Hepatocyte (in vitro differentiated cells): ENCODE data around the gene HDAC2.

Source experiments
- CTCF ChIP-seq: fragments of 200-600 bp; sonication (generic); IDR thresholded peaks from 2 replicates; pipeline ENCODE4 v1.5.1; 2016; ENCODE audit warnings: antibody characterized with exemption, mild to moderate bottlenecking; ENCODE audit not compliant: poor library complexity
- EZH2 ChIP-seq: fragments of 200-600 bp; sonication (generic); IDR thresholded peaks from 2 replicates; pipeline ENCODE4 v1.6.1; 2016; ENCODE audit warnings: antibody characterized with exemption, mild to moderate bottlenecking, borderline replicate concordance

- TF ChIP-seq CTCF (no peak), EZH2 (no peak)
Measured at GRCh38 chr6:113893451-113893850, 77.5 kb downstream of the HDAC2 start.
